HEK293 (cell line): ENCODE data around the gene ZNF747.

Source experiments
- CTCF ChIA-PET: fragments of 350-600 bp; formaldehyde crosslinking; extraction: SDS; loops from one replicate; lab custom pipeline; 2021; ENCODE audit warnings: antibody characterized with exemption; lab: Yijun Ruan, JAX
- POLR2A ChIA-PET: fragments of 300-600 bp; formaldehyde crosslinking; extraction: SDS; loops from one replicate; lab custom pipeline; 2020; ENCODE audit warnings: antibody characterized with exemption, inconsistent platforms; lab: Yijun Ruan, JAX
- H3K27ac ChIP-seq: fragments of 200-500 bp; sonication (Bioruptor generic); 2 replicates; pipeline ENCODE4 v1.5.1; 2014; ENCODE audit warnings: low read depth, low read length, control low read depth, inconsistent platforms; ENCODE audit errors: extremely low read depth
- H3K36me3 ChIP-seq, 2 experiments: fragments of 200-500 bp in 1 of 2; sonication (Bioruptor generic) in 1 of 2; 1 replicate in 1 of 2; 2 replicates in 1 of 2; pipeline ENCODE4 v1.5.1; 2014 to 2017; ENCODE audit warnings: inconsistent platforms in 2 of 2, low read length in 2 of 2; ENCODE audit not compliant: control insufficient read depth in 2 of 2, insufficient read depth in 1 of 2
- H3K4me1 ChIP-seq: fragments of 200-500 bp; sonication (Bioruptor generic); 2 replicates; pipeline ENCODE4 v1.5.1; 2014; ENCODE audit warnings: mild to moderate bottlenecking, low read length, inconsistent platforms; ENCODE audit not compliant: control insufficient read depth, insufficient read depth
- H3K4me3 ChIP-seq: 2 replicates; pipeline ENCODE4 v1.5.1; 2011; ENCODE audit warnings: low read depth, mild to moderate bottlenecking, control low read depth, low read length, moderate library complexity
- H3K9me3 ChIP-seq: fragments of 200-500 bp; sonication (Bioruptor generic); 2 replicates; pipeline ENCODE4 v1.5.1; 2014; ENCODE audit warnings: low read depth, low read length, inconsistent platforms; ENCODE audit not compliant: control insufficient read depth, insufficient read depth
- KLF1 ChIP-seq: fragments of 450-650 bp; formaldehyde crosslinking; IDR thresholded peaks from 2 replicates; pipeline ENCODE4 v1.5.1; 2016; ENCODE audit warnings: missing biosample characterization, missing genetic modification characterization
- KLF16 ChIP-seq: fragments of 450-650 bp; formaldehyde crosslinking; IDR thresholded peaks from 2 replicates; pipeline ENCODE4 v1.5.1; 2017; ENCODE audit warnings: missing biosample characterization, missing genetic modification characterization
- KLF8 ChIP-seq: fragments of 450-650 bp; formaldehyde crosslinking; IDR thresholded peaks from 2 replicates; pipeline ENCODE4 v1.5.1; 2016; ENCODE audit warnings: missing biosample characterization, missing genetic modification characterization
- MZF1 ChIP-seq: fragments of 450-650 bp; formaldehyde crosslinking; IDR thresholded peaks from 2 replicates; pipeline ENCODE4 v1.5.1; 2017; ENCODE audit warnings: missing biosample characterization, missing genetic modification characterization, borderline replicate concordance
- ZBTB21 ChIP-seq: fragments of 450-650 bp; formaldehyde crosslinking; IDR thresholded peaks from 2 replicates; pipeline ENCODE4 v1.5.1; 2017; ENCODE audit warnings: missing biosample characterization, missing genetic modification characterization
- ZFHX2 ChIP-seq: fragments of 450-650 bp; formaldehyde crosslinking; conservative IDR thresholded peaks from 2 replicates; pipeline ENCODE4 v1.5.1; 2016; ENCODE audit warnings: missing biosample characterization, missing genetic modification characterization
- ZFP3 ChIP-seq: fragments of 450-650 bp; formaldehyde crosslinking; IDR thresholded peaks from 2 replicates; pipeline ENCODE4 v1.5.1; 2016; ENCODE audit warnings: low read depth, missing biosample characterization, missing genetic modification characterization
- ZNF18 ChIP-seq: fragments of 450-650 bp; formaldehyde crosslinking; IDR thresholded peaks from 2 replicates; pipeline ENCODE4 v1.5.1; 2016; ENCODE audit warnings: missing biosample characterization, missing genetic modification characterization
- ZNF19 ChIP-seq: fragments of 450-650 bp; formaldehyde crosslinking; IDR thresholded peaks from 2 replicates; pipeline ENCODE4; 2016; ENCODE audit warnings: missing biosample characterization, missing genetic modification characterization, low read depth
- ZNF239 ChIP-seq: fragments of 450-650 bp; formaldehyde crosslinking; IDR thresholded peaks from 2 replicates; pipeline ENCODE4 v1.5.1; 2016; ENCODE audit warnings: missing biosample characterization, missing genetic modification characterization
- ZNF335 ChIP-seq: fragments of 450-650 bp; formaldehyde crosslinking; conservative IDR thresholded peaks from 2 replicates; pipeline ENCODE4 v1.5.1; 2016; ENCODE audit warnings: missing biosample characterization, missing genetic modification characterization
- ZNF473 ChIP-seq: fragments of 450-650 bp; formaldehyde crosslinking; IDR thresholded peaks from 2 replicates; pipeline ENCODE4 v1.5.1; 2017; ENCODE audit warnings: missing biosample characterization, missing genetic modification characterization
- ZNF529 ChIP-seq: fragments of 450-650 bp; formaldehyde crosslinking; IDR thresholded peaks from 2 replicates; pipeline ENCODE4 v1.5.1; 2017; ENCODE audit warnings: missing genetic modification characterization, missing biosample characterization; ENCODE audit not compliant: insufficient replicate concordance
- ZNF560 ChIP-seq: fragments of 450-650 bp; formaldehyde crosslinking; IDR thresholded peaks from 2 replicates; pipeline ENCODE4 v1.5.1; 2017; ENCODE audit warnings: missing biosample characterization, missing genetic modification characterization, borderline replicate concordance
- ZNF623 ChIP-seq: fragments of 450-650 bp; formaldehyde crosslinking; IDR thresholded peaks from 2 replicates; pipeline ENCODE4 v1.5.1; 2016; ENCODE audit warnings: missing biosample characterization, missing genetic modification characterization
- ZNF639 ChIP-seq: fragments of 450-650 bp; formaldehyde crosslinking; IDR thresholded peaks from 2 replicates; pipeline ENCODE4 v1.5.1; 2016; ENCODE audit warnings: missing biosample characterization, missing genetic modification characterization
- ZNF670 ChIP-seq: fragments of 450-650 bp; formaldehyde crosslinking; IDR thresholded peaks from 2 replicates; pipeline ENCODE4 v1.5.1; 2016; ENCODE audit warnings: missing biosample characterization, missing genetic modification characterization, low read depth
- ZNF704 ChIP-seq: fragments of 450-650 bp; formaldehyde crosslinking; IDR thresholded peaks from 2 replicates; pipeline ENCODE4 v1.5.1; 2016; ENCODE audit warnings: missing biosample characterization, missing genetic modification characterization
- ZNF707 ChIP-seq: fragments of 450-650 bp; formaldehyde crosslinking; IDR thresholded peaks from 2 replicates; pipeline ENCODE4 v1.5.1; 2016; ENCODE audit warnings: missing biosample characterization, missing genetic modification characterization
- ZNF747 ChIP-seq: fragments of 450-650 bp; formaldehyde crosslinking; IDR thresholded peaks from 2 replicates; pipeline ENCODE4 v1.5.1; 2016; ENCODE audit warnings: missing biosample characterization, missing genetic modification characterization
- ZNF777 ChIP-seq: fragments of 450-650 bp; formaldehyde crosslinking; IDR thresholded peaks from 2 replicates; pipeline ENCODE4 v1.5.1; 2017; ENCODE audit warnings: missing biosample characterization, missing genetic modification characterization, borderline replicate concordance
- ZSCAN5A ChIP-seq: fragments of 450-650 bp; formaldehyde crosslinking; IDR thresholded peaks from 2 replicates; pipeline ENCODE4 v1.5.1; 2016; ENCODE audit warnings: missing biosample characterization, missing genetic modification characterization

Gene ZNF747

DNA sequence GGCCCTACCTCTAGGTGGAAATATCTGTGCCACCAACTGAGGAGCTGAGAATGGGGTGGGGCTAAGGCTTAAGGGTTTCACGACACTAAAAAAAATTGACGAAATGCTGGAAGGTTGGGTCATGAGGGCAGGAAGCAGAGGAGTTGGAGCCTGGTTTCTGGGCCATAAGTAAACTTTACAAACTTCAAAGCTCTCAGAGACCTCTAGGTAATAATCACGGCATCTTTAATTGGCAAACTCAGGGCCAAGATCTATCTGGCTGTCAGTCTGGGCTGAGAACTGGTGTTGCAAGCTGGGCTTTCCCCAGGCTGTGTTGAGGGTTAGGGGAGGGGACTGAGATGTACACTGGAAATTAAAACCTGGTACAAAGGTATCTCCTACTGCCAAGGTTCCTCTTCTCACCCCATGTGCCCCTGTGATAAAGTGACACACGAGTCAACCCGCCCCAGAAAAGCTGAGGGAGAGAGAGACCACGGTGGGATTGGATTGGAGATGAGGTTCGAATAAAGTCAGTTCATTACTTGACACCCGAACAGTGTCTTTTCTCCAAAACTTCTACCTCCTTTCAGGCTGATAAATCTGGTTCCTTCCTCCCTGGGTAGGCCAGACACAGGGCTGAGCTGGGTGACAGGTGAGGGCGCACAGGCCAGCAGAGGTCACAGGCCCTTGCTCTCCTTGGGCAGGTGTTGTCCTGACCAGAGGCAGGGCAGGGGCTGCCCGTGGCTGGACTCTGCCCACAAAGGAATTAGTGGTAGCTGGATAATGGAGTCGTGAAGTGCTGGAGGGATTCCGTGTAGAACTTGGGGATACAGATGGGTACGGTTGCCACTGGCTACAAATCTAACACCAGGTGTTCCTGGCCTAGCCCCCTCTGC is 4.3 kb downstream of the ZNF747 start:
- no peak overlapping the region for H3K4me3 ChIP-seq
- H3K4me1 ChIP-seq: peaks cover 7% of the 10 kb centered on the region; the same call in 1 of the 2 replicates
- ChIA-PET POLR2A (interaction anchor here (0.6 to 3.2 kb wide), 5 partner anchors 11 to 162 kb away, joined by 3 to 17 read pairs (median 6); partner anchors contain the start of genes DCTPP1 and ZNF764), CTCF (interaction anchor here (0.6 to 1.9 kb wide), 2 partner anchors 100 to 101 kb away, joined by 3 to 6 read pairs; partner anchors contain the start of gene DCTPP1)
- TF ChIP-seq ZFP3 (tag by site-specific recombination) (no peak), ZNF560 (no peak), MZF1 (tag by site-specific recombination) (no peak), ZNF19 (tag by site-specific recombination) (no peak), ZNF473 (no peak), ZFHX2 (tag by site-specific recombination) (no peak), ZNF623 (tag by site-specific recombination) (no peak), ZNF707 (no peak), ZNF704 (tag by site-specific recombination) (no peak), KLF16 (no peak)
- H3K36me3 ChIP-seq: peaks cover 6 to 30% of the 10 kb centered on the region in 2 experiments; a peak in 2 of 3 replicates
- no peaks in the 10 kb centered on the region for H3K9me3 ChIP-seq
- H3K27ac ChIP-seq: no peak overlapping the region

- TF ChIP-seq KLF8 (no peak), ZNF639 (tag by site-specific recombination) (no peak), ZNF670 (tag by site-specific recombination) (no peak), ZNF239 (tag by site-specific recombination) (peak; percentile 100), ZNF335 (tag by site-specific recombination) (no peak), ZSCAN5A (tag by site-specific recombination) (no peak), ZNF529 (tag by site-specific recombination) (no peak), ZNF747 (tag by site-specific recombination) (no peak), ZBTB21 (tag by site-specific recombination) (no peak), ZNF777 (tag by site-specific recombination) (no peak), KLF1 (tag by site-specific recombination) (peak; percentile 24; the same call in 1 of the 2 replicates), ZNF18 (tag by site-specific recombination) (no peak)
- Histone ChIP-seq H3K4me3 (no peak overlapping the region), H3K9me3 (no peaks in the 10 kb centered on the region), H3K4me1 (peaks cover 12% of the 10 kb centered on the region), H3K27ac (no peak overlapping the region), H3K36me3 (peaks cover 6 to 44% of the 10 kb centered on the region in 2 experiments; a peak in 2 of 3 replicates)
- CTCF ChIA-PET: interaction anchor here (0.6 to 1.9 kb wide), 5 partner anchors 69 to 437 kb away, joined by 3 to 6 read pairs (median 3); partner anchors contain the start of genes DCTPP1 and TBX6
- POLR2A ChIA-PET: interaction anchor here (0.6 to 3.2 kb wide), 9 partner anchors 12 to 500 kb away, joined by 3 to 17 read pairs (median 3); partner anchors contain the start of genes DCTPP1, ZNF688 and ZNF764
These were observed 5.7 kb downstream of the ZNF747 start for GRCh38 chr16:30528799-30529457.
